Activated CD4-positive, alpha-beta memory T cell treated with anti-CD3 and anti-CD28 coated beads for 36 hours (primary cell): ENCODE results near the gene CFAP54. TPM values are rescaled to one million over a fixed set of nuclear protein-coding genes. Genes with fewer than 3 reads are reported as not detected.

Experiments used
- CTCF ChIA-PET: fragments of 350-600 bp; sonication (Branson Sonifier 250); formaldehyde crosslinking; loops from one replicate; lab custom pipeline; 2021; ENCODE audit warnings: antibody characterized with exemption, inconsistent platforms; lab: Charles Lee
- POLR2A ChIA-PET: fragments of 350-600 bp; sonication (Branson Sonifier 250); formaldehyde crosslinking; loops from one replicate; lab custom pipeline; 2021; ENCODE audit warnings: antibody characterized with exemption; lab: Charles Lee
- DNase-seq: peaks from one replicate; pipeline ENCODE4 v3.0.0-alpha.2; 2020
- H3K27ac Mint-ChIP-seq: one replicate; pipeline ENCODE4 v1.8.0; 2021; ENCODE audit warnings: mixed read lengths
- H3K27me3 Mint-ChIP-seq: one replicate; pipeline ENCODE4 v1.8.0; 2021; ENCODE audit warnings: mixed read lengths
- H3K36me3 Mint-ChIP-seq: one replicate; pipeline ENCODE4 v1.8.0; 2021; ENCODE audit warnings: mixed read lengths
- H3K4me1 Mint-ChIP-seq: one replicate; pipeline ENCODE4 v1.8.0; 2021; ENCODE audit warnings: low read depth, mixed read lengths
- H3K4me3 Mint-ChIP-seq: one replicate; pipeline ENCODE4 v1.8.0; 2021; ENCODE audit warnings: mild to moderate bottlenecking, mixed read lengths
- H3K9me3 Mint-ChIP-seq: one replicate; pipeline ENCODE4 v1.8.0; 2021; ENCODE audit warnings: mixed read lengths
- intact Hi-C: fragments of 100-400 bp; cut with micrococcal nuclease; formaldehyde crosslinking; loops from one replicate; pipeline ENCODE4 v1.15.1; 2023
- total RNA-seq, 2 experiments: library from RNA; stranded (reverse); gene quantifications; one replicate each; pipeline ENCODE4 v1.2.3, GENCODE V29; 2021

CFAP54 gene
- total RNA-seq, 2 experiments from 2014 or later, result 0.31 to 0.33 TPM

DNA sequence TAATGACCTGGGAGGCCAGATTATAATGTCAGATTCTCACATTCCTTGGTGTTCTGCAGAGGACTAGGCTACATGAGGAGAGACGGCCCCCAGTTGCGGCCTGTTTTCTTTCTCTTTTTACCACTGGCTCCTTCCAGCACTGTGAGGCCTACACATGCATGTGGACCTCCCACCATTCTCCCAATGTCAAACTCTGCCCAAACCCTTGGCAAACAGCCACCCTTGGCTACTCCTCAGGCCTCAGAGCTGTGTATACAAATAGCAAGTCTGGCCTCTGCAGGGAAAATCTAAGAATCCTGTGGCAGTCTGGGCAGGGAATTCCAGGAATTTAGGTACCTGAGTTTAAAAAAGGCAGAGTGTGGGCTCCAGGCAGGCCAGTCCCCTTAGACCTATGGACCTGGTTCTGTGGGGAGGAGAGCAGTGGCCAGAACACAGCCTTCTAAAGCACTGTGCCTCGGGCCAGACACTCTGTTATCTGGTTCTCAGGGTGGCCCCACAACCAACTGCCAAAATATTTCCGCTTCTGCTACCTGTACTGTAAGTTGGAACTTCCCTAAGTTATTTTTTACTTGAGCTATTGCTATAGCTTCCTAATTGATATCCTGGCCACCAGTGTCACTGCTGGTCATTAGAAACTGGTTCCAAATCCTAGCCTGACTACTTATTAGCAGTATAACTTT lies 397.8 kb downstream of the CFAP54 start:
- ChIA-PET POLR2A (no interaction called here), CTCF (no interaction called here)
- H3K27ac Mint-ChIP-seq, result no peak overlapping the region
- no peak overlapping the region for H3K4me3 Mint-ChIP-seq
- H3K27me3 Mint-ChIP-seq, result peaks cover 10% of the 10 kb centered on the region
- H3K36me3 Mint-ChIP-seq, result no peaks in the 10 kb centered on the region
- H3K4me1 Mint-ChIP-seq, result peaks cover 5% of the 10 kb centered on the region
- intact Hi-C loops, result loop anchor here (5.0 kb wide), 1 partner anchor 60 kb away; no protein-coding TSS in a partner anchor
- no peak for DNase-seq
- H3K9me3 Mint-ChIP-seq, result no peaks in the 10 kb centered on the region

DNA sequence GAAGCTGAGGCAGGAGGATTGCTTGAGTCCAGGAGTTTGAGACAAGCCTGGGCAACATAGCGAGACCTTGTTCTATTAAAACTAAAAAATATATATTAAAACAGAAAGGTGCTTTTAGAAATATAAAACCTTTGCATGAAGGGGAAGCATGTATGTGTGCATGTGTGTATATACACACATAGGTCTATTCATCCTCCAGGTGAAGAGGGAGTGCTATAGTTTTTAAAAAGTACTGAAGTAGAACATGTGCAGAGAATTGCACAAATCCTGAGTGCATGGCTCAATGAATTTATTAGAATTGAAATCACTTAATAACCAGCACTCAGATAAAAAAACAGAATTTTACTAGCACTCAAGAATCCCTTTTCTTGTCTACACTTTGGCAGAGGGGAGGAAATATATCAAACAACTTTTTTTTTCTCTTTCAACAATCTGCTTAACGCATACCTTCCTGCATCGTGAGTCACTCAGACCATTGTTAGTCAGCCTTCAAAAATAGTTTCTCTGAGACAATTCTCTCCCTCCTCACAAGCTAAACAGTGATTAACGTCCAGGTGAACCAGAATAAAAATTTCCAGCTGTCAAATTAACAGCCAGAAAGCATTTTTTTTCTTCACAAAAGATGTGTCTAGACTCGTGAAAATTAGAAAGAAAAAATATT lies 400.0 kb downstream of the CFAP54 start:
- Mint-ChIP-seq H3K27me3 (peaks cover 12% of the 10 kb centered on the region), H3K9me3 (no peaks in the 10 kb centered on the region), H3K27ac (no peak overlapping the region), H3K36me3 (no peaks in the 10 kb centered on the region), H3K4me3 (no peak overlapping the region), H3K4me1 (peaks cover 5% of the 10 kb centered on the region)
- POLR2A ChIA-PET, result no interaction called here
- intact Hi-C loops, result loop anchor here (2.0 to 5.0 kb wide), 2 partner anchors 17 to 62 kb away; partner anchors contain the start of gene NEDD1
- CTCF ChIA-PET, result no interaction called here
- DNase-seq, result no peak

DNA sequence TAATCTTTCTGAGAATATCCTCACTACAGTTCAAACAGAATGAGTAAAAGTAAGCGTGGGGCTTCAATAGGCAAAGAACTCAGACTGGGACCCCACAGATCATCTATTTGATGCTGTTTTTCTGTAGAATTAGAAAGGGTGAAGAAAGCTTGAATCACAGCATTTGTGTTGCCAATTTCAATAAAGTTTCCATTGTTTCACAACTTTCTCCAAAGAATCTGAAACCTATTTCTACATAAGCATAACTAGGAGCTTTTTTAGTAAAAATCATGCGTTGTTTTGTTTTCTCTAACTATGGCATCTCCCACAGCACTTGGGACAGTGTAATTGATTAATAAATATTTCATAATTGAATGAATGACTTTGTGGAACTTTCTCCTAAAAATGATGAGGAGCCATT lies 401.0 kb downstream of the CFAP54 start:
- Mint-ChIP-seq H3K27me3 (peaks cover 12% of the 10 kb centered on the region), H3K27ac (no peak overlapping the region), H3K4me3 (no peak overlapping the region), H3K36me3 (no peaks in the 10 kb centered on the region), H3K4me1 (peaks cover 5% of the 10 kb centered on the region), H3K9me3 (no peaks in the 10 kb centered on the region)
- no peak for DNase-seq
- CTCF ChIA-PET, result no interaction called here
- POLR2A ChIA-PET, result interaction anchor here (0.9 kb wide), 1 partner anchor 16 kb away, joined by 3 read pairs; no protein-coding TSS in a partner anchor
- intact Hi-C loops, result no loop called here

DNA sequence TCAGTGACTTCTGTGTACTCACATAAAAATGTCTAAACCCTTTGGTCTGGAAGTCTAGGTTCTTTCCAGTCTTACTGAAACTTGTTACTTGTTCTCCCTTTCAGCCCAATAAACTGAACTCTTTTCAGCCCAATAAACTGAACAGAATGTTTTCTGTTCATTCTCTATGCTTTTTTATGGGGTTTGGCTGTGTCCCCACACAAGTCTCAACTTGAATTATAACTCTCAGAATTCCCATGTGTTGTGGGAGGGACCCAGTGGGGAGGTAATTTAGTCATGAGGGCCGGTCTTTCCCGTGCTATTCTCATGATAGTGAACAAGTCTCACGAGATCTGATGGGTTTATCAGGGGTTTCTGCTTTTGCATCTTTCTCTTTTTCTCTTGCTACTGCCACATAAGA lies 402.7 kb downstream of the CFAP54 start:
- Mint-ChIP-seq H3K4me1 (peaks cover 5% of the 10 kb centered on the region), H3K27ac (no peak overlapping the region), H3K27me3 (peaks cover 12% of the 10 kb centered on the region), H3K4me3 (no peak overlapping the region), H3K9me3 (no peaks in the 10 kb centered on the region), H3K36me3 (no peaks in the 10 kb centered on the region)
- no peak for DNase-seq
- intact Hi-C loops, result no loop called here
- ChIA-PET POLR2A (no interaction called here), CTCF (no interaction called here)

DNA sequence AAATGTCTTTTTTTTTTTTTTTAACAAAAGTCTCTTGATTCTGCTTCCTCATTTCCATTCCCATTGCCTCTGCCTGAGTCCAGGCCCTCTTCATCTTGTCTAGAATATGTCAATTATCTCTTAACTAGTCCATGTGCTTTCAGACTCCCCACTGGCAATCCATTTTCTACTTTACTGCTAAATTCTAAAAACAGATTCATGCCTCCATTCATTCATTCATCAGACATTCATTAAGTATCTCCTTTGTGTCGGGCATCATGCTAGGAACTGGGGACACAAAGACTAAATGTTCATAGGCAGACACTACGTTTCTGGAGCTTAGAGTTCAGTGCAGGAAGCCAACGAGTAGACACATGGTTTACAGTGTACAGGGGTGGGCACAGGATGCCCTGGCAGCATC lies 408.0 kb downstream of the CFAP54 start:
- Mint-ChIP-seq H3K4me1 (no peaks in the 10 kb centered on the region), H3K9me3 (no peaks in the 10 kb centered on the region), H3K4me3 (no peak overlapping the region), H3K36me3 (no peaks in the 10 kb centered on the region), H3K27me3 (peaks cover 1% of the 10 kb centered on the region), H3K27ac (no peak overlapping the region)
- ChIA-PET CTCF (no interaction called here), POLR2A (no interaction called here)
- intact Hi-C loops, result no loop called here
- no peak for DNase-seq

DNA sequence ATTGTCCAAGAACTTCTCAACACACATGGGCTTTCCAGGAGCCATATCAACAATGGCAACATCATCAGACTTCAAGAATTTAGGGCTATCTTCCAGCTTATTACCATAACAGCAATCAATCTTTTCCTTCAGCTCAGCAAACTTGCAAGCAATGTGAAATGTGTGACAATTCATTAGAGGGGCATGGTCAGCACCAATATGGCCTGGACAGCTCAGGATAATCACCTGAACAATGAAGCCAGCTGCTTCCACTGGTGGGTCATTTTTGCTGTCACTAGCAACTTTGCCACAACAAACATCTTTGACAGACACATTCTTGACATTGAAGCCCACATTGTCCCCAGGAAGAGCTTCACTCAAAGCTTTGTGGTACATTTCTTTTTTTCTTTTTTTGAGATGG lies 411.8 kb downstream of the CFAP54 start:
- Mint-ChIP-seq H3K27me3 (no peaks in the 10 kb centered on the region), H3K4me1 (peaks cover 3% of the 10 kb centered on the region), H3K9me3 (no peaks in the 10 kb centered on the region), H3K4me3 (no peak overlapping the region), H3K36me3 (no peaks in the 10 kb centered on the region), H3K27ac (no peak overlapping the region)
- ChIA-PET CTCF (no interaction called here), POLR2A (no interaction called here)
- DNase-seq, result no peak
- intact Hi-C loops, result loop anchor here (10.0 kb wide), 3 partner anchors 1046 to 1844 kb away; partner anchors contain the start of gene SNRPF

DNA sequence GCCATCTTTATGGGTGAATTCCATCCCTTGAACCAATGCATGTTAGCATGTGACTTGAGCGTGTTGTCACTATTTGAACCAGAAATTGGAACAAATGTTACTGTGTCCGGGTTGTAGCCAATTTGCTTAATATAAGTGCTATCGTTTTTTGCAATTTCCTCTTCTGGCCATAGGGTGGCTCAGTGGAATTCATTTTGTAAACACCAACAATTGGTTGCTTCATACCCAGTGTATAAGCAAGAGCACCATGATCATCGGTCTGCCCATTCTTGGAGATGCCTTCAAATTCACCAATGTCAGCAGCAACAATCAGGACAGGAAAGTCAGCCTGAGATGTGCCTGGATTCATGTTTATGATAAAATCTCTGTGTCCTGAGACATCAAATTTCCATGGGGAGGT lies 412.7 kb downstream of the CFAP54 start:
- Mint-ChIP-seq H3K27ac (no peak overlapping the region), H3K27me3 (no peaks in the 10 kb centered on the region), H3K36me3 (no peaks in the 10 kb centered on the region), H3K4me3 (no peak overlapping the region), H3K9me3 (no peaks in the 10 kb centered on the region), H3K4me1 (peaks cover 7% of the 10 kb centered on the region)
- POLR2A ChIA-PET, result no interaction called here
- intact Hi-C loops, result loop anchor here (10.0 kb wide), 3 partner anchors 1047 to 1843 kb away; partner anchors contain the start of gene SNRPF
- CTCF ChIA-PET, result no interaction called here
- no peak for DNase-seq

DNA sequence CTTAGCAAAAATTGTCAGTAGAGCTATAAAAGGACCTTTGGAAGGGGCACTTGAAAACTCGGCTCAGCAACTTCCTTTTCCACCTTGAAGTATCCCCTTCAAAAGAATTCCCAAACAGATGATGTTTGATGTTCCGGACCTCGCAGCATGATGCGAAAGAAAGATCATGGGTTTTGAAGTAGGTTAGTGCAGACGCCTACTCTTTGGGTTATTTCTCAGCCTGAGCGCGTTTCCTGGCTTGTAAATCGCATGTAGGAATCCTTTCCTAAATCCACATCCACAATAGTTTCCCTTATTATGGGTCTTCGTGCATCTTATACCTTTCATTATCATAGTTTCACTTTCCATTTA lies 417.1 kb downstream of the CFAP54 start:
- ChIA-PET CTCF (no interaction called here), POLR2A (interaction anchor here (0.7 kb wide), 1 partner anchor 16 kb away, joined by 3 read pairs; no protein-coding TSS in a partner anchor)

DNA sequence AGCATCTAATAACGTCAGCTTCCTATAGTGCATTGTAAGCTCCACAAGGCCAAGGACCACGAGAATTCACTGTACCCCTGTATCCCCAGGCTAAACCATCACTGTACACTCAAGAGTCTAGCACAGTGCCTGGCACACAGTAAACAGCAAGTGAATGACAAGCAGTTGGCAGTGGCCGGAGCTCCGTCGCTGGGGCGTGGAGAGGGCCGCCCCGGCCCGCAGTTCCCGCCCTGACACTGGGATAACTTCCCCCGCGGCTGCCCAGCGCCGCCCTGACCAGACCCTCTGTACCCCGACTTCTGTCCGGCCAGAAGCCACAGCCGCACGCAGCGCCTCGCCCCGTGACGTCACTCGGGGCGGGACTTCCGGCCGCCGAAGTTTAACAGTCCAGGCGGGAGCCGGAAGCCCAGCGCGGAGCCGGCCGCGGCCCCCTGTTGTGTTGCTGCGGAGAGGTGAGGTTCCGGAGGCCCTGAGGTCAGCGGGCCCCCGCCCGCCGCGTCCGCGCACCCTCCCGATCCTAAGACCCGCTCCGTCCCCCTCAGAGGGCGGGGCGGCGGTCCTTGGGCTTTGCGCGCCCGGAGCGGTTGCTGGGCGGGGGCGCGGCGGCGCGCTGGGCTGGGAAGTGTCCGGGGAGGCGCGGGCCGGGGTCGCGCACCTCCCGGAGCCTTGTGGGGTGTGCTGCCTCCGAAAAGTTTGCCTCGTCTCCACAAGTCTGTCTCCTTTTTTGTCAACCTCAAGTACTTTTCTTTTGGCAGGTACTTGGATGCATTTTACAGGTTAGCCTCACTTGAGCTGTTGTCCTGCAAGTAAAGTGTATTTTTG lies 417.7 kb downstream of the CFAP54 start, which contains the start of gene NEDD1:
Gene NEDD1 (plus strand): TSS at position 409 of the 822 bp plus-strand sequence. CDS start 2,503 bp downstream, outside the sequence.
- ChIA-PET CTCF (no interaction called here), POLR2A (interaction anchor here (0.6 to 0.7 kb wide), 2 partner anchors 16 to 48 kb away, joined by 3 read pairs; no protein-coding TSS in a partner anchor)
- peaks cover 39% of the 10 kb centered on the region for H3K4me1 Mint-ChIP-seq
- peak within 1 kb of the TSS; percentile 93 for H3K4me3 Mint-ChIP-seq
- peak; percentile 87 for DNase-seq
- H3K27me3 Mint-ChIP-seq, result no peaks in the 10 kb centered on the region
- peak within 1 kb of the TSS; percentile 96 for H3K27ac Mint-ChIP-seq
- H3K9me3 Mint-ChIP-seq, result no peaks in the 10 kb centered on the region
- H3K36me3 Mint-ChIP-seq, result peaks cover 21% of the 10 kb centered on the region
- intact Hi-C loops, result loop anchor here (2.0 to 10.0 kb wide), 12 partner anchors 14 to 1838 kb away; partner anchors contain the start of genes AMDHD1, CCDC38, LTA4H and SNRPF

More for the DNA sequence above, 417.1 kb downstream of the CFAP54 start:
- H3K9me3 Mint-ChIP-seq, result no peaks in the 10 kb centered on the region
- H3K27me3 Mint-ChIP-seq, result no peaks in the 10 kb centered on the region
- peaks cover 21% of the 10 kb centered on the region for H3K36me3 Mint-ChIP-seq
- H3K4me3 Mint-ChIP-seq, result peak overlapping the region; percentile 93
- DNase-seq, result no peak
- H3K27ac Mint-ChIP-seq, result peak overlapping the region; percentile 96
- intact Hi-C loops, result loop anchor here (2.0 to 10.0 kb wide), 12 partner anchors 14 to 1838 kb away; partner anchors contain the start of genes AMDHD1, CCDC38, LTA4H and SNRPF
- peaks cover 36% of the 10 kb centered on the region for H3K4me1 Mint-ChIP-seq

DNA sequence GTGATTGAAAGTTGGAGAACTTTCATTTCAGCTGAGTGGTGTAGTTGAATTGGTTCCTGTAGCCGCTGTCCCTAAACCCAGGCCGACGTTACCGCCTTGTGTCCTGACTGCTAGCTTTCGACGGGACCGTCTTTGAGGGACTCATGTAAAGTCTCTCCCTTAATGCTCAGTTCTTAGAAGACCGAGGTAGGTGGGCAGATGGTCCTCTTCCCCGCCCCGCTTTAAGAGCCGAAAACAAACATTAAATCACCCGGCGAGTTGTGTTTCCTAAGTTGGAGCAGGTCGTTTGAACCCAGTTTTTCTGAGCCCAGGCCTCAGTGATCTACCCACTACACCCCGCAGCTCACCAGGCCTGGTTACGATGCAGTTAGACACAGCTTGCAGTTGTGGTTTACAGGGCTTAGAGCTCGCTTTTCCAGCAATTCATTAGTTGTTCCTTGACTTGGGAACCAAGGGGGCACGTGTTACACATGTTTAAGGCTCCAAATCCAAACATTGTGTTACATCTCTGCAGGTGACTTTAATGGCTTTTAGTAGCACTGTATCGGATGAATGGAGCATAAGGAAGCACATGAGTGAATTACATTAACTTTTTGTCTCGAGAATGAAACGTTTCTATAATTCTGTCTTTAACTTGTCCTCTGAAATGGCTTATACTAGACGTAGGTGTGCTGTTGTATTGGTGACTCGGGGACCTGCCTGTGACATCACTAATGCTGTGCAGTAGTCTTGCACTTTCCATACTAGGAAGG lies 418.5 kb downstream of the CFAP54 start:
- ChIA-PET CTCF (no interaction called here), POLR2A (interaction anchor here (0.6 kb wide), 1 partner anchor 49 kb away, joined by 3 read pairs; no protein-coding TSS in a partner anchor)
- Mint-ChIP-seq H3K27me3 (no peaks in the 10 kb centered on the region), H3K36me3 (peaks cover 23% of the 10 kb centered on the region), H3K27ac (peak overlapping the region; percentile 94), H3K4me3 (peak overlapping the region; percentile 93), H3K4me1 (peaks cover 40% of the 10 kb centered on the region), H3K9me3 (no peaks in the 10 kb centered on the region)
- intact Hi-C loops, result loop anchor here (2.0 to 10.0 kb wide), 12 partner anchors 13 to 1837 kb away; partner anchors contain the start of genes AMDHD1, CCDC38, LTA4H and SNRPF
- DNase-seq, result peak; percentile 45

DNA sequence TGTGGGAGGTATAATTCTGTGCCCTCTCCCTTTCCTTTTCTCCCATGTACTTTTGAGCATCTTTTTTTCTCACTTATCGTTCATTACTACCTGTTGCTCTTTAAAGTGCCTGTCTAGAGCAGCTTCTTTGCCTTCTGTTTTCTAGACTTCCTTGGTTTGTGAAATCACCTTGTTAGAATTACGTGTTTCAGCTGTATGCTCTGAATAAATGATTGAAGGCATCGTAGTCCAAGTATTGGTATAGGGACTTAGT lies 419.0 kb downstream of the CFAP54 start:
- no peaks in the 10 kb centered on the region for H3K9me3 Mint-ChIP-seq
- H3K4me1 Mint-ChIP-seq, result peaks cover 40% of the 10 kb centered on the region
- intact Hi-C loops, result loop anchor here (5.0 to 10.0 kb wide), 7 partner anchors 191 to 1836 kb away; partner anchors contain the start of genes LTA4H, SNRPF and TMPO
- no peak for DNase-seq
- peak overlapping the region; percentile 93 for H3K4me3 Mint-ChIP-seq
- peak overlapping the region; percentile 94 for H3K27ac Mint-ChIP-seq
- ChIA-PET CTCF (no interaction called here), POLR2A (interaction anchor here (0.7 kb wide), 1 partner anchor 517 kb away, joined by 5 read pairs; no protein-coding TSS in a partner anchor)
- H3K27me3 Mint-ChIP-seq, result no peaks in the 10 kb centered on the region
- H3K36me3 Mint-ChIP-seq, result peaks cover 23% of the 10 kb centered on the region
